ENCODE data around the gene PIEZO1. TPM values are rescaled to one million over a fixed set of nuclear protein-coding genes. Genes with fewer than 3 reads are reported as not detected.

PIEZO1 gene
- total and polyA plus RNA-seq, 9 of the 15 experiments (the other 6 are each of a cell fraction or from before 2014, with no cell fraction given): 3.6 to 432 (median 131) TPM

DNA sequence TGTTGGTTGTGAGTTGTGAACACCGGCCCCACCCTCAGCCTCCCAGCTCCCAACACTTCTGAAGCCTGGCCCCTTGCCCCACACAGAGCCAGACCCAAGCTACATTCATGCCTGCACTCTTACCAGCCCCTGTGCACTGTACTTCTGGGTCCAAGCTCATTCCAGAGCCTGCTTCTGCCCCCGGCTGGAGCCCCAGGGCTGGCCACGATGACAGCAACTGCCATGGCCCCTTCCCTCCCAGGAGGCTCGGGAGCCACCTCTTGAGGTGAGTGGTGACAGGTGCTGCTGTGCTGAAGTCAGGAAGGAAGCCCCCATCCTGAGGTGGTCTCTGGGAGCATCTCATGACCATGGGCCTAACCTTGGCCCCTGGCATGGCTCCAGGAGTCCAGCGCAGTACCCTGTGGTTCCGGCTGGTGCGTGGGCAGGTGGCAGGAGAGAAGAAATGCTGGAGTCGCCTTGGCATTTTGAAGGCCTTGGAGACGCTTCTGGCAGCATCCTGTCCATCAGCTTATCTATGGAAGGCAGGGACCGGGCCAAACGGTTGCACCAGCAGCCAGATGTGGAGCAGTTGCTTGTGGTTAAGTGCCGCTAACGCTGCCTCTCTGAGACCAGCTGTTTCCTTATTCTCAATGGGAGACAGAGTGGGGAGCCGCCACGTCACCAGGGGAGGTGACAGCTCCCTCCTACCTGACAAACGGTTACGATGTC lies 14.7 kb upstream of the PIEZO1 start (continued):
- TF ChIP-seq RAD21 (CRISPR knock-in tag; conservative IDR thresholded peaks at IDR 0.05 in 1 of 2, IDR thresholded peaks at IDR 0.05 in 1 of 2) (no peak), ZNF639 (CRISPR knock-in tag; conservative IDR thresholded peaks at IDR 0.05 in 1 of 2, IDR thresholded peaks at IDR 0.05 in 1 of 2) (peak in 1 of 2 experiments; percentile 71; a peak in 2 of 4 replicates), ZNF511 (CRISPR knock-in tag; IDR thresholded peaks at IDR 0.05) (no peak; the same call in 1 of the 2 replicates), MAZ (CRISPR knock-in tag; conservative IDR thresholded peaks at IDR 0.05 in 1 of 2, IDR thresholded peaks at IDR 0.05 in 1 of 2) (peak; percentile 55 to 73; a peak in 2 of 4 replicates), CREB3L1 (IDR thresholded peaks at IDR 0.05; ENCODE audit: borderline replicate concordance, low read depth) (peak; percentile 97), HBP1 (CRISPR knock-in tag; IDR thresholded peaks at IDR 0.05) (no peak)
- TF ChIP-seq, protein P1, sequence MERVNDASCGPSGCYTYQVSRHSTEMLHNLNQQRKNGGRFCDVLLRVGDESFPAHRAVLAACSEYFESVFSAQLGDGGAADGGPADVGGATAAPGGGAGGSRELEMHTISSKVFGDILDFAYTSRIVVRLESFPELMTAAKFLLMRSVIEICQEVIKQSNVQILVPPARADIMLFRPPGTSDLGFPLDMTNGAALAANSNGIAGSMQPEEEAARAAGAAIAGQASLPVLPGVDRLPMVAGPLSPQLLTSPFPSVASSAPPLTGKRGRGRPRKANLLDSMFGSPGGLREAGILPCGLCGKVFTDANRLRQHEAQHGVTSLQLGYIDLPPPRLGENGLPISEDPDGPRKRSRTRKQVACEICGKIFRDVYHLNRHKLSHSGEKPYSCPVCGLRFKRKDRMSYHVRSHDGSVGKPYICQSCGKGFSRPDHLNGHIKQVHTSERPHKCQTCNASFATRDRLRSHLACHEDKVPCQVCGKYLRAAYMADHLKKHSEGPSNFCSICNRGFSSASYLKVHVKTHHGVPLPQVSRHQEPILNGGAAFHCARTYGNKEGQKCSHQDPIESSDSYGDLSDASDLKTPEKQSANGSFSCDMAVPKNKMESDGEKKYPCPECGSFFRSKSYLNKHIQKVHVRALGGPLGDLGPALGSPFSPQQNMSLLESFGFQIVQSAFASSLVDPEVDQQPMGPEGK (CRISPR knock-in tag; IDR thresholded peaks at IDR 0.05; ENCODE audit: borderline replicate concordance): no peak
